ENCODE results near the gene REPS1.
"Not testable (repeated sequence)": the region's sequence is repeated elsewhere in the genome, so short reads cannot be mapped to it uniquely, and the experiment has no call there.

Gene REPS1

GRCh38 chr6:138955262-138955661, 32.8 kb downstream of the REPS1 start:
- no peak overlapping the region for H3K4me3 ChIP-seq (ENCODE audit: low read depth, low read length)
- no peak for TF ChIP-seq CTCF (IDR thresholded peaks at IDR 0.05; ENCODE audit: control insufficient read depth, extremely low read depth, insufficient read depth)
- DNase-seq (ENCODE audit: low read depth), result no peak

- no peak for DNase-seq (ENCODE audit: low read depth)
- no peak overlapping the region for H3K4me3 ChIP-seq (ENCODE audit: low read depth, low read length)
- no peak for TF ChIP-seq CTCF (IDR thresholded peaks at IDR 0.05; ENCODE audit: control insufficient read depth, extremely low read depth, insufficient read depth)
Measured at GRCh38 chr6:138953451-138953850, 34.6 kb downstream of the REPS1 start.

- TF ChIP-seq CTCF (IDR thresholded peaks at IDR 0.05; ENCODE audit: control insufficient read depth, extremely low read depth, insufficient read depth), result no peak
- no peak overlapping the region for H3K4me3 ChIP-seq (ENCODE audit: low read depth, low read length)
- DNase-seq (ENCODE audit: low read depth), result no peak
Measured at GRCh38 chr6:138948546-138949179, 39.4 kb downstream of the REPS1 start.

GRCh38 chr6:138948004-138948403, 40.0 kb downstream of the REPS1 start:
- DNase-seq (ENCODE audit: low read depth), result no peak
- H3K4me3 ChIP-seq (ENCODE audit: low read depth, low read length), result no peak overlapping the region
- no peak for TF ChIP-seq CTCF (IDR thresholded peaks at IDR 0.05; ENCODE audit: control insufficient read depth, extremely low read depth, insufficient read depth)

- TF ChIP-seq CTCF (IDR thresholded peaks at IDR 0.05; ENCODE audit: control insufficient read depth, extremely low read depth, insufficient read depth), result no peak
- no peak for DNase-seq (ENCODE audit: low read depth)
- no peak overlapping the region for H3K4me3 ChIP-seq (ENCODE audit: low read depth, low read length)
Measured at GRCh38 chr6:138945354-138945753, 42.7 kb downstream of the REPS1 start.

GRCh38 chr6:138944412-138944811, 43.6 kb downstream of the REPS1 start:
- no peak for DNase-seq (ENCODE audit: low read depth)
- no peak for TF ChIP-seq CTCF (IDR thresholded peaks at IDR 0.05; ENCODE audit: control insufficient read depth, extremely low read depth, insufficient read depth)
- no peak overlapping the region for H3K4me3 ChIP-seq (ENCODE audit: low read depth, low read length)

- no peak for DNase-seq (ENCODE audit: low read depth)
- H3K4me3 ChIP-seq (ENCODE audit: low read depth, low read length), result no peak overlapping the region
- TF ChIP-seq CTCF (IDR thresholded peaks at IDR 0.05; ENCODE audit: control insufficient read depth, extremely low read depth, insufficient read depth), result no peak
Measured at GRCh38 chr6:138943089-138943625, 44.9 kb downstream of the REPS1 start.

- not testable (repeated sequence) for H3K4me3 ChIP-seq (ENCODE audit: low read depth, low read length); DNase-seq (ENCODE audit: low read depth)
Measured at GRCh38 chr6:138936873-138937272, 51.2 kb downstream of the REPS1 start.

All from LNCaP clone FGC (cell line).